GM12878 (cell line): Measurements from ENCODE around the gene ABHD17A. TPM values are rescaled to one million over a fixed set of nuclear protein-coding genes. Genes with fewer than 3 reads are reported as not detected.
A peak's percentile ranks its signal among the peaks of the same experiment; 100 is the strongest.
"Not testable (repeated sequence)": the region's sequence is repeated elsewhere in the genome, so short reads cannot be mapped to it uniquely, and the experiment has no call there.

Source experiments
- ATAC-seq: fragments of 200-7000 bp; cut with Tn5 transposase; 3 replicates; pipeline ENCODE4 v1.9.1; 2020; ENCODE audit warnings: mild to moderate bottlenecking, moderate library complexity
- BruUV-seq: library from RNA; stranded (reverse); fragments of 400-500 nt; replicated peaks from 2 replicates; lab custom pipeline; 2021; lab: Mats Ljungman, UMichigan
- CTCF ChIA-PET: fragments of 300-600 bp; sonication (Branson Sonifier 250); formaldehyde crosslinking; extraction: SDS; loops from one replicate; lab custom pipeline; 2021; ENCODE audit warnings: inconsistent platforms; lab: Yijun Ruan, JAX
- POLR2A ChIA-PET: fragments of 350-600 bp; formaldehyde crosslinking; extraction: SDS; loops from one replicate; lab custom pipeline; 2021; ENCODE audit warnings: inconsistent platforms; lab: Charles Lee
- RAD21 ChIA-PET: fragments of 300-600 bp; sonication (Branson Sonifier 250); formaldehyde crosslinking; loops from one replicate; lab custom pipeline; 2023; ENCODE audit warnings: antibody characterized with exemption; ENCODE audit not compliant: unreplicated experiment; lab: Charles Lee
- SMC1A ChIA-PET: fragments of 300-600 bp; sonication (Branson Sonifier 250); formaldehyde crosslinking; loops from one replicate; lab custom pipeline; 2023; ENCODE audit not compliant: unreplicated experiment, uncharacterized antibody; lab: Charles Lee
- DNase-seq: peaks from one replicate; pipeline ENCODE4 v3.0.0-alpha.2; 2011; ENCODE audit warnings: low read depth, low spot score
- FAIRE-seq: peaks from 3 replicates; lab custom pipeline; 2011; peaks lifted over from hg19 to GRCh38; lab: Jason Lieb, UNC
- H2AFZ ChIP-seq: 2 replicates; pipeline ENCODE4 v1.6.0; 2011; ENCODE audit warnings: low read depth, low read length, control low read depth; ENCODE audit not compliant: control insufficient read depth
- H3K27ac ChIP-seq: 2 replicates; pipeline ENCODE4 v1.5.1; 2011; ENCODE audit warnings: control low read depth; ENCODE audit not compliant: control insufficient read depth, insufficient read depth
- H3K27me3 ChIP-seq, 2 experiments: replicated peaks in 1 of 2; 2 replicates each; pipeline versions ENCODE4 v1.6.0 to v1.6.1; 2011; ENCODE audit warnings: low read length in 1 of 2; ENCODE audit not compliant: control insufficient read depth in 2 of 2, insufficient read depth in 2 of 2
- H3K36me3 ChIP-seq, 2 experiments: 2 replicates each; pipeline ENCODE4 v1.5.1; 2011; ENCODE audit warnings: low read length in 1 of 2; ENCODE audit not compliant: control insufficient read depth in 2 of 2, insufficient read depth in 2 of 2
- H3K4me1 ChIP-seq: 2 replicates; pipeline ENCODE4 v1.6.1; 2011; ENCODE audit warnings: mild to moderate bottlenecking, low read length, moderate library complexity, mixed read lengths; ENCODE audit not compliant: control insufficient read depth, insufficient read depth
- H3K4me2 ChIP-seq: 2 replicates; pipeline ENCODE4 v1.6.0; 2011; ENCODE audit warnings: control low read depth; ENCODE audit not compliant: control insufficient read depth, insufficient read depth
- H3K4me3 ChIP-seq: fragments of 200-600 bp; sonication (generic); 2 replicates; pipeline ENCODE4 v1.5.1; 2016
- H3K79me2 ChIP-seq: 2 replicates; pipeline ENCODE4 v1.6.0; 2011; ENCODE audit warnings: low read length; ENCODE audit not compliant: control insufficient read depth, insufficient read depth
- H3K9ac ChIP-seq: 2 replicates; pipeline ENCODE4 v1.8.0; 2011; ENCODE audit warnings: low read length, control low read depth, mixed read lengths; ENCODE audit not compliant: control insufficient read depth, insufficient read depth
- H3K9me3 ChIP-seq: replicated peaks from 3 replicates; pipeline ENCODE4 v1.5.1; 2011; ENCODE audit warnings: mild to moderate bottlenecking, low read length; ENCODE audit not compliant: control insufficient read depth, insufficient read depth
- H4K20me1 ChIP-seq: 2 replicates; pipeline ENCODE4 v1.6.0; 2011; ENCODE audit not compliant: control insufficient read depth, insufficient read depth
- CTCF ChIP-seq, 3 experiments: IDR thresholded peaks in 2 of 3; conservative IDR thresholded peaks in 1 of 3; 2 replicates each; pipeline ENCODE4 v1.5.1; 2011; ENCODE audit warnings: low read depth in 3 of 3, low read length in 3 of 3, mild to moderate bottlenecking in 3 of 3, control low read depth in 2 of 3, moderate library complexity in 2 of 3, inconsistent platforms in 1 of 3, mixed read lengths in 1 of 3; ENCODE audit not compliant: control insufficient read depth in 2 of 3, insufficient read depth in 1 of 3; ENCODE audit errors: extremely low read depth in 1 of 3
- WGBS: methylation state at CpG from one replicate; pipeline ENCODE4 v1.1.6; 2016; ENCODE audit warnings: low lambda C conversion rate; ENCODE audit not compliant: insufficient replicate concordance, insufficient coverage; ENCODE audit errors: missing lambda C conversion rate; 5-methylcytosine and 5-hydroxymethylcytosine counted together
- in situ Hi-C: fragments of 300-500 bp; cut with MboI; formaldehyde crosslinking; loops from 9 replicates; pipeline ENCODE4 v1.14.3; 2018; ENCODE audit warnings: mixed read lengths
- intact Hi-C: fragments of 100-400 bp; cut with micrococcal nuclease; formaldehyde crosslinking; loops from one replicate; pipeline ENCODE4 v1.14.2; 2022; ENCODE audit not compliant: unreplicated experiment
- polyA plus RNA-seq, 11 experiments: library from polyadenylated mRNA; depleted of rRNA in 4 of 11; unstranded in 6 of 11; stranded (reverse) in 5 of 11; fragments of >200 nt; fragmentation: Nextera tagmentation in 4 of 11; fragmentation: Illumina TruSeq in 1 of 11; extraction: Ambion mirVana in 4 of 11; extraction: Trizol in 1 of 11; gene quantifications; 1 replicate in 1 of 11; 2 replicates in 10 of 11; pipeline versions ENCODE4 v1.2.1 to v1.2.3, GENCODE V29; 2011 to 2016; ENCODE audit warnings: inconsistent platforms in 2 of 11, missing spikeins in 2 of 11, low read depth in 1 of 11
- total RNA-seq, 4 experiments: library from RNA; depleted of rRNA in 3 of 4; stranded (reverse); fragments of >200 nt in 3 of 4; fragmentation: Illumina TruSeq in 1 of 4; extraction: Trizol in 1 of 4; gene quantifications; 2 replicates each; pipeline versions ENCODE4 v1.2.1 to v1.2.3, GENCODE V29; 2013 to 2021

The ABHD17A gene
- total and polyA plus RNA-seq, 10 of the 15 experiments (the other 5 are each of a cell fraction or from before 2014, with no cell fraction given) = 0.13 to 126 (median 28.8) TPM; not detected in 1

- CTCF ChIA-PET = interaction anchor here (0.8 to 3.2 kb wide), 6 partner anchors 11 to 28 kb away, joined by 3 to 19 read pairs (median 6); partner anchors contain the start of gene REXO1
- FAIRE-seq, H3K9me3 ChIP-seq, BruUV-seq, H3K27me3 ChIP-seq, H3K4me1 ChIP-seq, H4K20me1 ChIP-seq, H3K36me3 ChIP-seq, DNase-seq, in situ Hi-C loops, intact Hi-C loops: not testable (repeated sequence)
- H2AFZ ChIP-seq = peak overlapping the region; percentile 53
- peak overlapping the region; percentile 52; the same call in 1 of the 2 replicates for H3K9ac ChIP-seq
- peak overlapping the region; percentile 64 for H3K4me2 ChIP-seq
- SMC1A ChIA-PET = interaction anchor here (0.5 to 1.2 kb wide), 3 partner anchors 18 to 294 kb away, joined by 3 read pairs; no protein-coding TSS in a partner anchor
- RAD21 ChIA-PET = interaction anchor here (0.6 to 1.7 kb wide), 5 partner anchors 9 to 27 kb away, joined by 3 to 8 read pairs (median 4); partner anchors contain the start of gene ABHD17A
- peaks cover 39% of the 10 kb centered on the region for H3K79me2 ChIP-seq
- peak overlapping the region; percentile 60; the same call in 1 of the 2 replicates for H3K4me3 ChIP-seq
- 0 out of 6 replicates have a peak, but pooled peaks of 1 of the 3 experiments have one; percentile 5 for TF ChIP-seq CTCF (IDR thresholded peaks at IDR 0.05 in 2 of 3, conservative IDR thresholded peaks at IDR 0.05 in 1 of 3; ENCODE audit: control insufficient read depth in 2 of 3, extremely low read depth in 1 of 3, insufficient read depth in 1 of 3, low read depth in 3 of 3, low read length in 3 of 3)
- peak; percentile 14 for ATAC-seq
- peak overlapping the region; percentile 93 for H3K27ac ChIP-seq
- WGBS = 48% methylated on average over 29 of the region's 53 CpGs
- POLR2A ChIA-PET = interaction anchor here (0.6 to 2.4 kb wide), 9 partner anchors 9 to 176 kb away, joined by 3 to 15 read pairs (median 4); partner anchors contain the start of gene ABHD17A
Measured at GRCh38 chr19:1876496-1877279, 8.6 kb downstream of the ABHD17A start.
